ENCODE data around the gene SRCIN1.
"Not testable (repeated sequence)": the region's sequence is repeated elsewhere in the genome, so short reads cannot be mapped to it uniquely, and the experiment has no call there.

The SRCIN1 gene

DNA sequence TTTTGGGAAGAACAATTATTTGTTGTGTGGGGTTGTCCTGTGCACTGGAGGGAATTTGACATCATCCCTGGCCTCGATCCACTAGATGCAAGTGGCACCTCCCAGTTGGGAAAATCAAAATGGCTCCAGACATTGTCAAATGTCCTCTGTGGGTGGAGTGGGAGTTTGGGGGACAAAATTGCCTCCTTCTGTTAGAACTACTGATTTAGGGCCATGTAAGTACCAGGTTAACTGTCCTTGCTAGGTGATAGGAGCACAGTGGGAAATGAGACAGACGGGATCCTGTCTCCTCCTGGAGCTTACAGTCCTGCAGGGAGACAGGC is 120.6 kb downstream of the SRCIN1 start:
- no peak for FAIRE-seq
- no peak for DNase-seq (ENCODE audit: low spot score)

GRCh38 chr17:38484242-38485145 is 121.3 kb downstream of the SRCIN1 start:
- peak; percentile 42 for DNase-seq (ENCODE audit: low spot score)
- not testable (repeated sequence) for FAIRE-seq

DNA sequence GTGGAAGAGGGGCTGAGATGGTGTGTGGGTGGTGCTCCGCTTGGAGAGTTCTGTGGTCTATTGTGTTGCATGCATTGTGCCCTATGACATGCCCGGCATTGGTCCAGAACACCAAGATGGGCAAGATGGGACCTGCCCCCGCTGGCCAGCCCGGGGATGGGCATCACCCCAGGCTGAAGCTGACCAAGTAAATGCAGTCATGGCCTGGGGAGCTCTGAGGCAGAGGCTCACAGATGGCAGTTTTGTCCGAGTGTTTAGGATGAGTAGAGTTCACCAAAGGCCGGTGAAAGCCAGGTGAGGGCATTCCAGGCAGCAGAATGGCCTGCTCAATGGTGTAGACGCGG is 123.1 kb downstream of the SRCIN1 start:
- FAIRE-seq; DNase-seq (ENCODE audit: low spot score): not testable (repeated sequence)

GRCh38 chr17:38482039-38482699 is 123.6 kb downstream of the SRCIN1 start:
- not testable (repeated sequence) for DNase-seq (ENCODE audit: low spot score); FAIRE-seq
